MCF 10A (cell line): ENCODE results near the gene ITGA3. TPM values are rescaled to one million over a fixed set of nuclear protein-coding genes. Genes with fewer than 3 reads are reported as not detected.

ENCODE experiments used
- BruUV-seq: library from RNA; stranded (reverse); fragments of 400-500 nt; replicated peaks from 2 replicates; lab custom pipeline; 2021; lab: Mats Ljungman, UMichigan
- CTCF ChIA-PET: fragments of 300-600 bp; sonication (Branson Sonifier 250); formaldehyde crosslinking; extraction: SDS; loops from one replicate; lab custom pipeline; 2021; ENCODE audit warnings: antibody characterized with exemption, inconsistent platforms; lab: Yijun Ruan, JAX
- POLR2A ChIA-PET: fragments of 300-600, 350-650 bp; sonication (Branson Sonifier 250); formaldehyde crosslinking; extraction: SDS; loops from one replicate; lab custom pipeline; 2020; ENCODE audit warnings: antibody characterized with exemption, inconsistent platforms; lab: Yijun Ruan, JAX
- DNase-seq: peaks from one replicate; pipeline ENCODE4 v3.0.0-alpha.2; 2018; ENCODE audit not compliant: unreplicated experiment
- H3K27ac Mint-ChIP-seq: one replicate; pipeline ENCODE4 v1.8.0; 2022; ENCODE audit warnings: mild to moderate bottlenecking, low read depth, mixed read lengths; ENCODE audit not compliant: unreplicated experiment
- H3K27me3 Mint-ChIP-seq: one replicate; pipeline ENCODE4 v1.8.0; 2022; ENCODE audit warnings: mixed read lengths; ENCODE audit not compliant: insufficient read depth, unreplicated experiment
- H3K36me3 Mint-ChIP-seq: one replicate; pipeline ENCODE4 v1.8.0; 2022; ENCODE audit warnings: mild to moderate bottlenecking, moderate library complexity, mixed read lengths; ENCODE audit not compliant: insufficient read depth, unreplicated experiment
- H3K4me1 Mint-ChIP-seq: one replicate; pipeline ENCODE4 v1.8.0; 2022; ENCODE audit warnings: mixed read lengths; ENCODE audit not compliant: insufficient read depth, unreplicated experiment
- H3K4me3 Mint-ChIP-seq: one replicate; pipeline ENCODE4 v1.8.0; 2022; ENCODE audit warnings: mild to moderate bottlenecking, moderate library complexity, mixed read lengths; ENCODE audit not compliant: unreplicated experiment
- H3K9me3 Mint-ChIP-seq: one replicate; pipeline ENCODE4 v1.8.0; 2022; ENCODE audit warnings: mixed read lengths; ENCODE audit not compliant: unreplicated experiment
- intact Hi-C: fragments of 100-400 bp; cut with micrococcal nuclease; formaldehyde crosslinking; loops from 2 replicates; pipeline ENCODE4 v1.14.1; 2022
- total RNA-seq: library from RNA; stranded (reverse); gene quantifications from 2 replicates; pipeline ENCODE4 v1.2.3, GENCODE V29; 2022
- TF ChIP-seq, protein P1 (sequence below): fragments of 200-600 bp; IDR thresholded peaks from one replicate; pipeline ENCODE4 v1.8.0; 2022; ENCODE audit warnings: antibody characterized with exemption, mild to moderate bottlenecking; ENCODE audit not compliant: unreplicated experiment

Gene ITGA3
- total RNA-seq, 1 experiment from 2014 or later = 588 TPM

GRCh38 chr17:50052822-50053653 lies 2.9 kb upstream of the ITGA3 start:
- Mint-ChIP-seq H3K27ac (peak overlapping the region; percentile 86), H3K4me1 (peaks cover 56% of the 10 kb centered on the region), H3K4me3 (no peak overlapping the region), H3K9me3 (no peaks in the 10 kb centered on the region), H3K27me3 (no peaks in the 10 kb centered on the region), H3K36me3 (peaks cover 22% of the 10 kb centered on the region)
- CTCF ChIA-PET = interaction anchor here (0.6 to 7.1 kb wide), 4 partner anchors 9 to 59 kb away, joined by 4 to 72 read pairs (median 4); no protein-coding TSS in a partner anchor
- TF ChIP-seq, protein P1, sequence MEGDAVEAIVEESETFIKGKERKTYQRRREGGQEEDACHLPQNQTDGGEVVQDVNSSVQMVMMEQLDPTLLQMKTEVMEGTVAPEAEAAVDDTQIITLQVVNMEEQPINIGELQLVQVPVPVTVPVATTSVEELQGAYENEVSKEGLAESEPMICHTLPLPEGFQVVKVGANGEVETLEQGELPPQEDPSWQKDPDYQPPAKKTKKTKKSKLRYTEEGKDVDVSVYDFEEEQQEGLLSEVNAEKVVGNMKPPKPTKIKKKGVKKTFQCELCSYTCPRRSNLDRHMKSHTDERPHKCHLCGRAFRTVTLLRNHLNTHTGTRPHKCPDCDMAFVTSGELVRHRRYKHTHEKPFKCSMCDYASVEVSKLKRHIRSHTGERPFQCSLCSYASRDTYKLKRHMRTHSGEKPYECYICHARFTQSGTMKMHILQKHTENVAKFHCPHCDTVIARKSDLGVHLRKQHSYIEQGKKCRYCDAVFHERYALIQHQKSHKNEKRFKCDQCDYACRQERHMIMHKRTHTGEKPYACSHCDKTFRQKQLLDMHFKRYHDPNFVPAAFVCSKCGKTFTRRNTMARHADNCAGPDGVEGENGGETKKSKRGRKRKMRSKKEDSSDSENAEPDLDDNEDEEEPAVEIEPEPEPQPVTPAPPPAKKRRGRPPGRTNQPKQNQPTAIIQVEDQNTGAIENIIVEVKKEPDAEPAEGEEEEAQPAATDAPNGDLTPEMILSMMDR = no peak
- no peak for DNase-seq
- POLR2A ChIA-PET = interaction anchor here (0.7 to 8.2 kb wide), 9 partner anchors 7 to 556 kb away, joined by 3 to 329 read pairs (median 8); partner anchors contain the start of gene PDK2
- BruUV-seq = no TSS peak
- intact Hi-C loops = no loop called here

DNA sequence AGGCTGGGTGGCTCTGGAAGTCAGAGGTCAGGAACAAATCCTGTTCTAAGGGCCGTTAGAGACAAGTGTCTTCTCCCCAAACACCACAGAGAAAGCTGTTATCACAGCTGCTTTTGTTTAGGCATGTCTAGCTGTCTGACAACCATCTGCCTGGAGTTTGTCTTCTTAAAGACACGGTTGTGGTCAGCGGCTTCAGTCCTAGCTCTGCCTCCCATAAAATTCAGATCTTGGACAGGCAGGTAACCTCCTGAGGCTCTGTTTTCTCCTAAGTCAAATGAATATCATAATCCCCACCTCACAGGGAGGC lies 2.3 kb upstream of the ITGA3 start:
- Mint-ChIP-seq H3K4me1 (peaks cover 56% of the 10 kb centered on the region), H3K27ac (no peak overlapping the region), H3K27me3 (no peaks in the 10 kb centered on the region), H3K4me3 (no peak overlapping the region), H3K36me3 (peaks cover 24% of the 10 kb centered on the region), H3K9me3 (no peaks in the 10 kb centered on the region)
- no peak for DNase-seq
- ChIA-PET CTCF (interaction anchor here (0.8 to 7.1 kb wide), 3 partner anchors 9 to 57 kb away, joined by 4 to 72 read pairs (median 4); no protein-coding TSS in a partner anchor), POLR2A (interaction anchor here (0.9 to 8.2 kb wide), 6 partner anchors 8 to 98 kb away, joined by 5 to 329 read pairs (median 44); partner anchors contain the start of gene PDK2)
- BruUV-seq = no TSS peak
- intact Hi-C loops = no loop called here
- TF ChIP-seq, protein P1 = no peak

- ChIA-PET POLR2A (interaction anchor here (1.0 to 8.2 kb wide), 13 partner anchors 9 to 98 kb away, joined by 4 to 329 read pairs (median 10); partner anchors contain the start of gene PDK2), CTCF (interaction anchor here (0.9 to 7.1 kb wide), 5 partner anchors 22 to 726 kb away, joined by 3 to 72 read pairs (median 4); no protein-coding TSS in a partner anchor)
- Mint-ChIP-seq H3K4me1 (peaks cover 58% of the 10 kb centered on the region), H3K4me3 (peak overlapping the region; percentile 80), H3K27me3 (no peaks in the 10 kb centered on the region), H3K9me3 (no peaks in the 10 kb centered on the region), H3K36me3 (peaks cover 24% of the 10 kb centered on the region), H3K27ac (peak overlapping the region; percentile 95)
- TF ChIP-seq, protein P1 = no peak
- TSS peak; percentile 90 for BruUV-seq
- intact Hi-C loops = loop anchor here (1.0 kb wide), 1 partner anchor 28 kb away; no protein-coding TSS in a partner anchor
- DNase-seq = peak; percentile 92
Measured at GRCh38 chr17:50055055-50055425, 870 bp upstream of the ITGA3 start.
